Progenitor cell of endocrine pancreas (in vitro differentiated cells): ENCODE data around the gene TMCC3. TPM values are rescaled to one million over a fixed set of nuclear protein-coding genes. Genes with fewer than 3 reads are reported as not detected.

Source experiments
- DNase-seq: peaks from one replicate; pipeline ENCODE4 v3.0.0; 2021; ENCODE audit warnings: low spot score; ENCODE audit not compliant: unreplicated experiment
- H3K27ac Mint-ChIP-seq: 2 replicates; pipeline ENCODE4 v1.8.0; 2021; ENCODE audit warnings: mild to moderate bottlenecking, moderate library complexity, mixed read lengths
- H3K27me3 Mint-ChIP-seq: 2 replicates; pipeline ENCODE4 v1.8.0; 2021; ENCODE audit warnings: mixed read lengths
- H3K36me3 Mint-ChIP-seq: 2 replicates; pipeline ENCODE4 v1.8.0; 2022; ENCODE audit warnings: mixed read lengths; ENCODE audit not compliant: insufficient read depth
- H3K4me1 Mint-ChIP-seq: 2 replicates; pipeline ENCODE4 v1.8.0; 2021; ENCODE audit warnings: low read depth, mixed read lengths
- H3K4me3 Mint-ChIP-seq: 2 replicates; pipeline ENCODE4 v1.8.0; 2021; ENCODE audit warnings: low read depth, mild to moderate bottlenecking, moderate library complexity, mixed read lengths
- H3K9me3 Mint-ChIP-seq: 2 replicates; pipeline ENCODE4 v1.8.0; 2021; ENCODE audit warnings: low read depth, mixed read lengths
- total RNA-seq: library from RNA; stranded (reverse); gene quantifications from 2 replicates; pipeline ENCODE4 v1.2.1, GENCODE V29; 2021
- TF ChIP-seq, protein P1 (sequence below): fragments of 200-600 bp; sonication (generic); IDR thresholded peaks from one replicate; pipeline ENCODE4 v1.5.0; 2021; ENCODE audit warnings: antibody characterized with exemption, mild to moderate bottlenecking; ENCODE audit not compliant: unreplicated experiment

The TMCC3 gene
- total RNA-seq, 1 donor from 2014 or later = 15.9 TPM

DNA sequence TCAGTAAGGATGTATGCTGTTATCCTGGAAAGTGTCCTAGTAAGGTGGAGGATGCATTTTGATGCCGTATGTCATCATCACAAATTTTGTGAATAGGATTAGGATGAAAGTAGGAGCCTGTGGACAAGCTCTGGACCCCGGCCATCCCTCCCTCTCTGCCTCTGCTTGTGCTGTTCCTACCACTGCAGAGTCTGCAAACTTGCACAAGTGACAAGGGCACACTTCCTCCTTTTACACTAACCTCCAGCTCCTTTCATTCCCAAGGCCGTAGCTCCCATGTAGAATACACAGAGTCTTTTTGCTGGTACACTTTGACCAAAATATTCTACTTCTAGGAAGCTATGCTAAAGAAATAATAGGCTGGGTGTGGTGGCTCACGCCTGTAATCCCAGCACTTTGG lies 13.3 kb upstream of the TMCC3 start:
- TF ChIP-seq, protein P1, sequence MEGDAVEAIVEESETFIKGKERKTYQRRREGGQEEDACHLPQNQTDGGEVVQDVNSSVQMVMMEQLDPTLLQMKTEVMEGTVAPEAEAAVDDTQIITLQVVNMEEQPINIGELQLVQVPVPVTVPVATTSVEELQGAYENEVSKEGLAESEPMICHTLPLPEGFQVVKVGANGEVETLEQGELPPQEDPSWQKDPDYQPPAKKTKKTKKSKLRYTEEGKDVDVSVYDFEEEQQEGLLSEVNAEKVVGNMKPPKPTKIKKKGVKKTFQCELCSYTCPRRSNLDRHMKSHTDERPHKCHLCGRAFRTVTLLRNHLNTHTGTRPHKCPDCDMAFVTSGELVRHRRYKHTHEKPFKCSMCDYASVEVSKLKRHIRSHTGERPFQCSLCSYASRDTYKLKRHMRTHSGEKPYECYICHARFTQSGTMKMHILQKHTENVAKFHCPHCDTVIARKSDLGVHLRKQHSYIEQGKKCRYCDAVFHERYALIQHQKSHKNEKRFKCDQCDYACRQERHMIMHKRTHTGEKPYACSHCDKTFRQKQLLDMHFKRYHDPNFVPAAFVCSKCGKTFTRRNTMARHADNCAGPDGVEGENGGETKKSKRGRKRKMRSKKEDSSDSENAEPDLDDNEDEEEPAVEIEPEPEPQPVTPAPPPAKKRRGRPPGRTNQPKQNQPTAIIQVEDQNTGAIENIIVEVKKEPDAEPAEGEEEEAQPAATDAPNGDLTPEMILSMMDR = no peak
- DNase-seq = no peak
- Mint-ChIP-seq H3K4me1 (peaks cover 2% of the 10 kb centered on the region), H3K4me3 (no peak overlapping the region), H3K36me3 (no peaks in the 10 kb centered on the region), H3K27me3 (no peaks in the 10 kb centered on the region), H3K9me3 (no peaks in the 10 kb centered on the region), H3K27ac (no peak overlapping the region)

DNA sequence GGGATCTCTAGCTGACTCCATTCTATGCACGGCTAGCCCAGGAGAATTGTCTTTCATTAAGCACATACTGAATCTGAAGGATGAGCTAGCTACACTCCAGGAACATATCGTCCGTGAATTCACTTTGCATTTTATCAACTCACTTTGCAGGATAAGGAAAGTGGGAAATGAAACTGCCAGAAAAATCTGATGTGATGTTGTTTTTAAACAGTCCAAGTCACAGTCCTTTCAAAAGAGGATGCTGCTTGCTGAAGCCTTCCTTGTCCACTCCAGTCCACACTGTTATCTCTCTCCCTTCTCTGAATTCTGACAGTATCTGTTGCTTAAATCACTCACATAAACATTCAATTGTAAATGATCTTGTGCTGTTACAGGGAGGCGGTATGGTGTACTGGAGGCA lies 12.7 kb upstream of the TMCC3 start:
- peaks cover 2% of the 10 kb centered on the region for H3K4me1 Mint-ChIP-seq
- DNase-seq = no peak
- TF ChIP-seq, protein P1 = no peak
- H3K27ac Mint-ChIP-seq = no peak overlapping the region
- H3K9me3 Mint-ChIP-seq = no peaks in the 10 kb centered on the region
- H3K36me3 Mint-ChIP-seq = no peaks in the 10 kb centered on the region
- no peak overlapping the region for H3K4me3 Mint-ChIP-seq
- H3K27me3 Mint-ChIP-seq = no peaks in the 10 kb centered on the region

DNA sequence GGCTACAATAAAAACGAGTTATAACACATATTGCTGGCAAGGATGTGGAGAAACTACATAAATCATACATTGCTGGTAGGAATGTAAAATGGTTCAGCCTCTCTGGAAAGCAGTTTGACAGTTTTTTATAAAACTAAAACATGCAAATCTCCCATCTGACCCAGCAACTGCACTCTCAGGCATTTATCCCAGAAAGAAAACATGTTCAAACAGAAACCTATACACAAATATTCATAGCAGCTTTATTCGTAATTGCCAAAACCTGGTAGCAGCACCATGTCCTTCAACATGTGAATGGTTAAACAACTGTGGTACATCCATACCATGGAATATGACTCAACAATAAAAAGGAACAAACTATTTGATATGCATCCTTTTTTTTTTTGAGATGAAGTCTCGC lies 10.1 kb upstream of the TMCC3 start:
- H3K9me3 Mint-ChIP-seq = no peaks in the 10 kb centered on the region
- H3K36me3 Mint-ChIP-seq = no peaks in the 10 kb centered on the region
- H3K27me3 Mint-ChIP-seq = no peaks in the 10 kb centered on the region
- DNase-seq = no peak
- no peak overlapping the region for H3K27ac Mint-ChIP-seq
- H3K4me3 Mint-ChIP-seq = no peak overlapping the region
- TF ChIP-seq, protein P1 = no peak
- no peaks in the 10 kb centered on the region for H3K4me1 Mint-ChIP-seq

DNA sequence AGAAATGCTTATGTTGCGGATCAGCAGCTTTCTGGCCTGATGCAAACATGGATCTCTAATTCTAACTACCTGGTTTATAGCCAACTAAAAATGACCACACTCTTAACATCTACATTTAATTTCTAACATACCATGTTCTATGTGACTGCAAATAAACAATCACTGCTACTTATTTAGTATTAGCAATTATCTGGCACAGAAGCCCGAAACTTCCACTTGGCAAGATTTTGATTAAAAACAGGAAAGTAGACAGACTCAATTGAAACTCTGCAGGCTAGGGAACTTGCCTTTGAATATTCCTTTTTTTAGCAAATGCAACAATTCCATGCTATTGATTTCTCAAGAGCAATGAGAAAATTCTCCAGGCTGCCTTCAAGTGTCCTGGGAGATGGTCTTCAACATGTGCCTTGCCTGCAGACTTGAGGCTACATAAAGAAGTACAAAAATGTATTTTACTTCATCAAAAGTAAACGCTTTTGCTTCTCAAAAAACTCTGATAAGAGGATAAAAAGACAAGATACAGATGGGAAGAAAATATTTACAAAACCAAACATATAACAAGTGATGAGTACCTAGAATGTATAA lies 9.1 kb upstream of the TMCC3 start:
- no peak for DNase-seq
- Mint-ChIP-seq H3K4me3 (no peak overlapping the region), H3K9me3 (no peaks in the 10 kb centered on the region), H3K36me3 (no peaks in the 10 kb centered on the region), H3K27ac (no peak overlapping the region), H3K27me3 (no peaks in the 10 kb centered on the region), H3K4me1 (no peaks in the 10 kb centered on the region)
- TF ChIP-seq, protein P1 = no peak

DNA sequence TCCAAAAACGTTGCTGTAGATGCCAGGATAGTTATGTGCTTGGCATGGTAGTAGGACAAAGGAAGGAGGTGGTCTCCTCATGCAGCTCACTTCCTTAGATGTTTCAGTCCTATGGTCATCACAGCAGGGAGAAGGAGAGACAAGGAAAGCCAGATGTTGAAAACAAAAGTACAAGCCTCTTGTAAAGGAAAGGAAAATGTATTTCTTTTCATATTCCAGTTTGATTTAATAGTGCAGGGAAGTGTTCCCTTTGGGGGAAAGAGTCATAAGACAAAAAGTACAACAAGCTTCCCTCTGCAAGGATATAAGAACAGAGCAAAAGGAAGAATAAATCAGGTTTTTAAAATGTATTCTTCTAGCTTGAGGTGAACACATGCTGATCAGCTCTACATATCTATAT lies 8.6 kb upstream of the TMCC3 start:
- Mint-ChIP-seq H3K27me3 (no peaks in the 10 kb centered on the region), H3K9me3 (no peaks in the 10 kb centered on the region), H3K27ac (no peak overlapping the region), H3K4me3 (no peak overlapping the region), H3K4me1 (no peaks in the 10 kb centered on the region), H3K36me3 (no peaks in the 10 kb centered on the region)
- DNase-seq = no peak
- TF ChIP-seq, protein P1 = no peak
